NCI-H1436 (cell line): ENCODE results near the gene PDE8A.
"Not testable (repeated sequence)": the region's sequence is repeated elsewhere in the genome, so short reads cannot be mapped to it uniquely, and the experiment has no call there.

ENCODE experiments used
- DNase-seq: peaks from one replicate; lab custom pipeline; 2025; lab: John Stamatoyannopoulos, UW

PDE8A gene

GRCh38 chr15:85131915-85132314, 150.3 kb downstream of the PDE8A start:
- no peak for DNase-seq

GRCh38 chr15:85133709-85134108, 152.1 kb downstream of the PDE8A start:
- no peak for DNase-seq

GRCh38 chr15:85137489-85138168, 156.0 kb downstream of the PDE8A start:
- no peak for DNase-seq

GRCh38 chr15:85139391-85139790, 157.7 kb downstream of the PDE8A start:
- no peak for DNase-seq

- DNase-seq: no peak
Measured at GRCh38 chr15:85141726-85142125, 160.1 kb downstream of the PDE8A start.

- no peak for DNase-seq
Measured at GRCh38 chr15:85142312-85142711, 160.7 kb downstream of the PDE8A start.

GRCh38 chr15:85149465-85150129, 167.9 kb downstream of the PDE8A start:
- no peak for DNase-seq

- DNase-seq: no peak
Measured at GRCh38 chr15:85150130-85150480, 168.4 kb downstream of the PDE8A start.

- no peak for DNase-seq
Measured at GRCh38 chr15:85151145-85151544, 169.5 kb downstream of the PDE8A start.

GRCh38 chr15:85151861-85152260, 170.2 kb downstream of the PDE8A start:
- no peak for DNase-seq

- no peak for DNase-seq
Measured at GRCh38 chr15:85154061-85154460, 172.4 kb downstream of the PDE8A start.

- DNase-seq: no peak
Measured at GRCh38 chr15:85155360-85155759, 173.7 kb downstream of the PDE8A start.

GRCh38 chr15:85155857-85156256, 174.2 kb downstream of the PDE8A start:
- DNase-seq: no peak

- no peak for DNase-seq
Measured at GRCh38 chr15:85157344-85157743, 175.7 kb downstream of the PDE8A start.

GRCh38 chr15:85162237-85162636, 180.6 kb downstream of the PDE8A start:
- DNase-seq: no peak

- no peak for DNase-seq
Measured at GRCh38 chr15:85164841-85165466, 183.3 kb downstream of the PDE8A start.

- no peak for DNase-seq
Measured at GRCh38 chr15:85167568-85167967, 185.9 kb downstream of the PDE8A start.

GRCh38 chr15:85168642-85169173, 187.1 kb downstream of the PDE8A start:
- DNase-seq: peak; percentile 24

- no peak for DNase-seq
Measured at GRCh38 chr15:85171736-85172135, 190.1 kb downstream of the PDE8A start.

- no peak for DNase-seq
Measured at GRCh38 chr15:85172846-85173490, 191.3 kb downstream of the PDE8A start.

- not testable (repeated sequence) for DNase-seq
Measured at GRCh38 chr15:85173630-85174029, 192.0 kb downstream of the PDE8A start.

- DNase-seq: no peak
Measured at GRCh38 chr15:85174521-85174920, 192.9 kb downstream of the PDE8A start.
